ENCODE measurements around the gene LBX1.
"Not testable (repeated sequence)": the region's sequence is repeated elsewhere in the genome, so short reads cannot be mapped to it uniquely, and the experiment has no call there.

The LBX1 gene

GRCh38 chr10:101202667-101203066, 26.6 kb downstream of the LBX1 start:
- DNase-seq: not testable (repeated sequence)

- DNase-seq: not testable (repeated sequence)
These were observed 30.8 kb downstream of the LBX1 start for GRCh38 chr10:101198326-101198977.

GRCh38 chr10:101195921-101196320, 33.3 kb downstream of the LBX1 start:
- no peak for DNase-seq

- no peak for DNase-seq
These were observed 39.5 kb downstream of the LBX1 start for GRCh38 chr10:101189461-101190401.

- no peak for DNase-seq
These were observed 40.3 kb downstream of the LBX1 start for GRCh38 chr10:101188942-101189341.

- DNase-seq: no peak
These were observed 45.6 kb downstream of the LBX1 start for GRCh38 chr10:101183458-101184183.

GRCh38 chr10:101182936-101183335, 46.3 kb downstream of the LBX1 start:
- no peak for DNase-seq

Data from CD4-positive, alpha-beta T cell treated with Interleukin-21 for 1 hour (primary cell).